Neural cell (in vitro differentiated cells): ENCODE data around the gene TACC2. TPM values are rescaled to one million over a fixed set of nuclear protein-coding genes. Genes with fewer than 3 reads are reported as not detected.

Source experiments
- H2AFZ ChIP-seq: fragments of 200-600, 300-800 bp; sonication (generic), shearing (Covaris generic); 2 replicates; pipeline ENCODE4 v1.6.0; 2014; ENCODE audit warnings: low read depth, mild to moderate bottlenecking, antibody characterized with exemption, low read length, moderate library complexity
- H3F3A ChIP-seq: fragments of 200-600 bp; shearing (Covaris generic); 2 replicates; pipeline ENCODE4 v1.6.1; 2016; ENCODE audit warnings: mild to moderate bottlenecking, moderate library complexity, mixed read lengths, antibody characterized with exemption, low read length; ENCODE audit not compliant: insufficient read depth, poor library complexity, severe bottlenecking
- H3K27ac ChIP-seq: fragments of 200-600, 300-800 bp; sonication (generic), shearing (Covaris generic); 2 replicates; pipeline ENCODE4 v1.5.1; 2014; ENCODE audit warnings: mild to moderate bottlenecking, low read length, moderate library complexity
- H3K27me3 ChIP-seq: fragments of 300-800, 200-600 bp; sonication (generic), shearing (Covaris generic); 2 replicates; pipeline ENCODE4 v1.6.0; 2014; ENCODE audit warnings: mild to moderate bottlenecking, low read depth, low read length, moderate library complexity; ENCODE audit not compliant: insufficient read depth
- H3K36me3 ChIP-seq: fragments of 300-800, 200-600 bp; sonication (generic), shearing (Covaris generic); 2 replicates; pipeline ENCODE4 v1.5.1; 2014; ENCODE audit warnings: mild to moderate bottlenecking, antibody characterized with exemption, low read length, moderate library complexity; ENCODE audit not compliant: insufficient read depth
- H3K4me2 ChIP-seq: fragments of 300-800, 200-600 bp; sonication (generic), shearing (Covaris generic); 2 replicates; pipeline ENCODE4 v1.6.0; 2014; ENCODE audit warnings: mild to moderate bottlenecking, low read length
- H3K4me3 ChIP-seq: fragments of 300-800, 200-600 bp; sonication (generic), shearing (Covaris generic); 2 replicates; pipeline ENCODE4 v1.5.1; 2014; ENCODE audit warnings: mild to moderate bottlenecking, low read length, moderate library complexity
- H3K79me2 ChIP-seq: fragments of 200-600 bp; shearing (Covaris generic); replicated peaks from 2 replicates; pipeline ENCODE4 v1.6.0; 2014; ENCODE audit warnings: mild to moderate bottlenecking, low read length, moderate library complexity; ENCODE audit not compliant: insufficient read depth
- H3K9ac ChIP-seq: fragments of 300-800, 200-600 bp; sonication (generic), shearing (Covaris generic); 2 replicates; pipeline ENCODE4 v1.6.1; 2016; ENCODE audit warnings: mild to moderate bottlenecking, low read length, mixed read lengths
- H3K9me2 ChIP-seq: fragments of 200-600 bp; shearing (Covaris generic); 2 replicates; pipeline ENCODE4 v1.6.1; 2016; ENCODE audit warnings: mild to moderate bottlenecking, low read length, mixed read lengths; ENCODE audit not compliant: insufficient read depth
- H3K9me3 ChIP-seq: fragments of 200-600, 300-800 bp; sonication (generic), shearing (Covaris generic); 2 replicates; pipeline ENCODE4 v1.6.1; 2016; ENCODE audit warnings: mild to moderate bottlenecking, mixed run types, low read length, moderate library complexity, mixed read lengths
- H4K20me1 ChIP-seq: fragments of 200-600 bp; shearing (Covaris generic); 2 replicates; pipeline ENCODE4 v1.6.1; 2016; ENCODE audit warnings: mild to moderate bottlenecking, mixed run types; ENCODE audit not compliant: insufficient read depth
- CTCF ChIP-seq: fragments of 450-650 bp; IDR thresholded peaks from 2 replicates; pipeline ENCODE4 v1.5.1; 2014; ENCODE audit warnings: antibody characterized with exemption, mild to moderate bottlenecking, moderate library complexity; ENCODE audit not compliant: poor library complexity, severe bottlenecking
- EP300 ChIP-seq: fragments of 450-650 bp; conservative IDR thresholded peaks from 2 replicates; pipeline ENCODE4 v1.6.1; 2014; ENCODE audit warnings: antibody characterized with exemption, mild to moderate bottlenecking, moderate library complexity; ENCODE audit not compliant: poor library complexity, severe bottlenecking
- EZH2 ChIP-seq: fragments of 200-600, 300-800 bp; shearing (Covaris generic), sonication (generic); IDR thresholded peaks from 2 replicates; pipeline ENCODE4 v1.6.1; 2014; ENCODE audit warnings: antibody characterized with exemption, low read length, borderline replicate concordance, mild to moderate bottlenecking; ENCODE audit not compliant: insufficient read depth, poor library complexity, severe bottlenecking
- MXI1 ChIP-seq: fragments of 450-650 bp; conservative IDR thresholded peaks from 2 replicates; pipeline ENCODE4 v1.6.1; 2014; ENCODE audit warnings: antibody characterized with exemption, mild to moderate bottlenecking; ENCODE audit not compliant: poor library complexity, severe bottlenecking
- POLR2AphosphoS5 ChIP-seq: IDR thresholded peaks from 2 replicates; pipeline ENCODE4 v1.6.1; 2012
- RAD21 ChIP-seq: fragments of 450-650 bp; conservative IDR thresholded peaks from 2 replicates; pipeline ENCODE4 v1.6.1; 2014; ENCODE audit warnings: antibody characterized with exemption, mild to moderate bottlenecking, moderate library complexity
- REST ChIP-seq: IDR thresholded peaks from 2 replicates; pipeline ENCODE4 v1.6.1; 2012; ENCODE audit warnings: borderline replicate concordance
- SMC3 ChIP-seq: fragments of 450-650 bp; conservative IDR thresholded peaks from 2 replicates; pipeline ENCODE4 v1.6.1; 2014; ENCODE audit warnings: antibody characterized with exemption, mild to moderate bottlenecking, moderate library complexity; ENCODE audit not compliant: poor library complexity
- TAF1 ChIP-seq: IDR thresholded peaks from 2 replicates; pipeline ENCODE4 v1.6.1; 2012; ENCODE audit warnings: low read depth
- polyA plus RNA-seq: library from polyadenylated mRNA; depleted of rRNA; stranded (reverse); fragments of >200 nt; gene quantifications from 2 replicates; pipeline ENCODE4 v1.2.3, GENCODE V29; 2014

The TACC2 gene
- polyA plus RNA-seq, 1 donor from 2014 or later, result 17.6 TPM

- Histone ChIP-seq H3K9ac (no peak overlapping the region), H3K27ac (no peak overlapping the region), H3K9me3 (no peaks in the 10 kb centered on the region), H3K9me2 (no peaks in the 10 kb centered on the region), H4K20me1 (no peaks in the 10 kb centered on the region), H3K79me2 (no peaks in the 10 kb centered on the region), H3K4me2 (no peak overlapping the region), H2AFZ (no peak overlapping the region), H3K36me3 (no peaks in the 10 kb centered on the region), H3K4me3 (no peak overlapping the region), H3K27me3 (no peaks in the 10 kb centered on the region), H3F3A (no peaks in the 10 kb centered on the region)
- no peak for TF ChIP-seq SMC3
- no peak for TF ChIP-seq POLR2AphosphoS5
- no peak for TF ChIP-seq TAF1
- no peak for TF ChIP-seq REST
- no peak for TF ChIP-seq EZH2
- TF ChIP-seq MXI1, result no peak
- TF ChIP-seq CTCF, result no peak
- TF ChIP-seq EP300, result no peak
- no peak for TF ChIP-seq RAD21
These were observed 265.9 kb downstream of the TACC2 start for GRCh38 chr10:122254831-122255230.

- Histone ChIP-seq H3F3A (no peaks in the 10 kb centered on the region), H3K9ac (no peak overlapping the region), H3K36me3 (no peaks in the 10 kb centered on the region), H4K20me1 (no peaks in the 10 kb centered on the region), H3K9me2 (no peaks in the 10 kb centered on the region), H3K4me2 (no peak overlapping the region), H3K9me3 (no peaks in the 10 kb centered on the region), H3K27me3 (no peaks in the 10 kb centered on the region), H3K4me3 (no peak overlapping the region), H3K79me2 (no peaks in the 10 kb centered on the region), H2AFZ (no peak overlapping the region), H3K27ac (no peak overlapping the region)
- TF ChIP-seq POLR2AphosphoS5 (no peak), RAD21 (no peak), CTCF (no peak), MXI1 (no peak), EZH2 (no peak), TAF1 (no peak), SMC3 (no peak), EP300 (no peak)
These were observed 266.7 kb downstream of the TACC2 start for GRCh38 chr10:122255509-122256301.
